MM.1S (cell line): ENCODE data around the gene RASAL2.

Source experiments
- DNase-seq: peaks from one replicate; pipeline ENCODE4 v3.0.0-alpha.2; 2015
- H2AFZ ChIP-seq: fragments of 300-600 bp; sonication (generic); 2 replicates; pipeline ENCODE4 v1.6.0; 2016; ENCODE audit warnings: antibody characterized with exemption, low read length
- H3F3A ChIP-seq: fragments of 300-600 bp; sonication (generic); 2 replicates; pipeline ENCODE4 v1.6.1; 2016; ENCODE audit warnings: mild to moderate bottlenecking, antibody characterized with exemption, low read length, moderate library complexity, mixed read lengths; ENCODE audit not compliant: insufficient read depth
- H3K27ac ChIP-seq: fragments of 300-600 bp; sonication (generic); 2 replicates; pipeline ENCODE4 v1.5.1; 2016; ENCODE audit warnings: mild to moderate bottlenecking, low read length
- H3K27me3 ChIP-seq: fragments of 300-600 bp; sonication (generic); replicated peaks from 2 replicates; pipeline ENCODE4 v1.6.0; 2016; ENCODE audit warnings: low read length; ENCODE audit not compliant: insufficient read depth
- H3K36me3 ChIP-seq: fragments of 300-600 bp; sonication (generic); replicated peaks from 2 replicates; pipeline ENCODE4 v1.6.1; 2016; ENCODE audit warnings: mild to moderate bottlenecking, low read length, mixed read lengths; ENCODE audit not compliant: insufficient read depth
- H3K4me1 ChIP-seq: fragments of 300-600 bp; sonication (generic); 2 replicates; pipeline ENCODE4 v1.6.1; 2016; ENCODE audit warnings: low read length, mixed read lengths
- H3K4me2 ChIP-seq: fragments of 300-600 bp; sonication (generic); 2 replicates; pipeline ENCODE4 v1.6.0; 2016; ENCODE audit warnings: low read depth, low read length
- H3K4me3 ChIP-seq: fragments of 300-600 bp; sonication (generic); 2 replicates; pipeline ENCODE4 v1.5.1; 2016; ENCODE audit warnings: low read length, mixed read lengths
- H3K79me2 ChIP-seq: fragments of 300-600 bp; sonication (generic); 2 replicates; pipeline ENCODE4 v1.6.1; 2016; ENCODE audit warnings: mixed run types, low read length, mixed read lengths
- H3K9ac ChIP-seq: fragments of 300-600 bp; sonication (generic); 2 replicates; pipeline ENCODE4 v1.6.1; 2016; ENCODE audit warnings: low read length, mixed read lengths
- H3K9me2 ChIP-seq: fragments of 300-600 bp; sonication (generic); replicated peaks from 2 replicates; pipeline ENCODE4 v1.6.1; 2016; ENCODE audit warnings: mild to moderate bottlenecking, low read length, mixed read lengths; ENCODE audit not compliant: insufficient read depth
- H3K9me3 ChIP-seq: fragments of 300-600 bp; sonication (generic); replicated peaks from 2 replicates; pipeline ENCODE4 v1.6.1; 2016; ENCODE audit warnings: mild to moderate bottlenecking, low read length, mixed read lengths; ENCODE audit not compliant: insufficient read depth
- H4K20me1 ChIP-seq: fragments of 300-600 bp; sonication (generic); 2 replicates; pipeline ENCODE4 v1.6.1; 2016; ENCODE audit warnings: mild to moderate bottlenecking, low read length, moderate library complexity, mixed read lengths; ENCODE audit not compliant: insufficient read depth
- CTCF ChIP-seq: fragments of 300-600 bp; sonication (generic); IDR thresholded peaks from 2 replicates; pipeline ENCODE4 v1.5.1; 2016; ENCODE audit warnings: antibody characterized with exemption, low read length, mixed read lengths
- EZH2 ChIP-seq: fragments of 300-600 bp; sonication (generic); optimal IDR thresholded peaks from 2 replicates; pipeline ENCODE3; 2017; ENCODE audit warnings: low read depth, mild to moderate bottlenecking, antibody characterized with exemption, low read length, mixed read lengths
- EZH2phosphoT487 ChIP-seq: fragments of 300-600 bp; sonication (generic); IDR thresholded peaks from 2 replicates; pipeline ENCODE4 v1.6.1; 2018; ENCODE audit warnings: antibody characterized with exemption, low read length

Gene RASAL2

GRCh38 chr1:178209935-178210334 is 116.0 kb downstream of the RASAL2 start:
- Histone ChIP-seq H2AFZ (no peak overlapping the region), H3K36me3 (no peaks in the 10 kb centered on the region), H3K27ac (no peak overlapping the region), H3K9me3 (no peaks in the 10 kb centered on the region), H3K4me3 (no peak overlapping the region), H3K4me2 (no peak overlapping the region), H3K4me1 (no peaks in the 10 kb centered on the region), H3K27me3 (no peaks in the 10 kb centered on the region), H3F3A (no peaks in the 10 kb centered on the region), H3K79me2 (no peaks in the 10 kb centered on the region), H4K20me1 (no peaks in the 10 kb centered on the region), H3K9ac (no peak overlapping the region), H3K9me2 (no peaks in the 10 kb centered on the region)
- DNase-seq, result no peak
- no peak for TF ChIP-seq EZH2phosphoT487
- TF ChIP-seq EZH2, result no peak
- no peak for TF ChIP-seq CTCF

GRCh38 chr1:178218550-178218949 is 124.6 kb downstream of the RASAL2 start:
- Histone ChIP-seq H2AFZ (no peak overlapping the region), H3K36me3 (no peaks in the 10 kb centered on the region), H3K4me2 (no peak overlapping the region), H3K27ac (no peak overlapping the region), H3K9me3 (no peaks in the 10 kb centered on the region), H3F3A (no peaks in the 10 kb centered on the region), H3K9ac (no peak overlapping the region), H3K4me1 (no peaks in the 10 kb centered on the region), H4K20me1 (no peaks in the 10 kb centered on the region), H3K9me2 (no peaks in the 10 kb centered on the region), H3K27me3 (no peaks in the 10 kb centered on the region), H3K79me2 (no peaks in the 10 kb centered on the region), H3K4me3 (no peak overlapping the region)
- TF ChIP-seq CTCF (no peak), EZH2phosphoT487 (no peak), EZH2 (no peak)
- no peak for DNase-seq

- H3K79me2 ChIP-seq, result no peaks in the 10 kb centered on the region
- H3K9me3 ChIP-seq, result no peaks in the 10 kb centered on the region
- H3F3A ChIP-seq, result no peaks in the 10 kb centered on the region
- no peak overlapping the region for H3K27ac ChIP-seq
- no peaks in the 10 kb centered on the region for H3K36me3 ChIP-seq
- H3K4me3 ChIP-seq, result no peak overlapping the region
- no peak overlapping the region for H2AFZ ChIP-seq
- no peak overlapping the region for H3K4me2 ChIP-seq
- H3K4me1 ChIP-seq, result no peaks in the 10 kb centered on the region
- DNase-seq, result no peak
- no peaks in the 10 kb centered on the region for H4K20me1 ChIP-seq
- no peak for TF ChIP-seq EZH2phosphoT487
- TF ChIP-seq CTCF, result no peak
- TF ChIP-seq EZH2, result no peak
- no peak overlapping the region for H3K9ac ChIP-seq
- H3K9me2 ChIP-seq, result no peaks in the 10 kb centered on the region
- no peaks in the 10 kb centered on the region for H3K27me3 ChIP-seq
Observed at GRCh38 chr1:178220094-178220493, 126.2 kb downstream of the RASAL2 start.
